ENCODE results near the gene TIMM22.
"Not testable (repeated sequence)": the region's sequence is repeated elsewhere in the genome, so short reads cannot be mapped to it uniquely, and the experiment has no call there.

TIMM22 gene

GRCh38 chr17:974778-975177 lies 22.2 kb upstream of the TIMM22 start:
- not testable (repeated sequence) for DNase-seq

GRCh38 chr17:975371-975915 lies 21.5 kb upstream of the TIMM22 start:
- no peak for DNase-seq

- DNase-seq: no peak
Measured at GRCh38 chr17:976312-976711, 20.6 kb upstream of the TIMM22 start.

GRCh38 chr17:977166-977565 lies 19.8 kb upstream of the TIMM22 start:
- no peak for DNase-seq

GRCh38 chr17:978103-979093 lies 18.5 kb upstream of the TIMM22 start:
- DNase-seq: no peak

GRCh38 chr17:979212-979538 lies 17.8 kb upstream of the TIMM22 start:
- no peak for DNase-seq

GRCh38 chr17:979539-980405 lies 17.2 kb upstream of the TIMM22 start, which contains the start of gene NXN:
Gene NXN, minus strand, starts transcription at chr17:979776.
- DNase-seq: peak; percentile 48 to 70

- peak; percentile 62 to 85 for DNase-seq
Measured at GRCh38 chr17:980406-981291, 16.3 kb upstream of the TIMM22 start.

- no peak for DNase-seq
Measured at GRCh38 chr17:981292-981658, 15.7 kb upstream of the TIMM22 start.

- no peak for DNase-seq
Measured at GRCh38 chr17:983921-984320, 13.0 kb upstream of the TIMM22 start.

GRCh38 chr17:986322-986929 lies 10.5 kb upstream of the TIMM22 start:
- no peak for DNase-seq

GRCh38 chr17:987931-988330 lies 9.0 kb upstream of the TIMM22 start:
- DNase-seq: no peak

- DNase-seq: no peak
Measured at GRCh38 chr17:988561-988960, 8.4 kb upstream of the TIMM22 start.

- DNase-seq: no peak
Measured at GRCh38 chr17:992933-993332, 4.0 kb upstream of the TIMM22 start.

GRCh38 chr17:995324-995723 lies 1.6 kb upstream of the TIMM22 start:
- not testable (repeated sequence) for DNase-seq

- no peak for DNase-seq
Measured at GRCh38 chr17:998111-998510, 1.2 kb downstream of the TIMM22 start.

- no peak for DNase-seq
Measured at GRCh38 chr17:1000597-1001461, 3.9 kb downstream of the TIMM22 start.

GRCh38 chr17:1001640-1002411 lies 4.9 kb downstream of the TIMM22 start:
- no peak for DNase-seq

- no peak for DNase-seq
Measured at GRCh38 chr17:1002412-1002753, 5.5 kb downstream of the TIMM22 start.
